Panc1 (cell line): ENCODE results near the gene TMEM115. TPM values are rescaled to one million over a fixed set of nuclear protein-coding genes. Genes with fewer than 3 reads are reported as not detected.

Experiments
- ATAC-seq: fragments of 200-7000 bp; cut with Tn5 transposase; 2 replicates; pipeline ENCODE4 v1.9.1; 2020; ENCODE audit warnings: mild to moderate bottlenecking, moderate library complexity
- BruUV-seq: library from RNA; stranded (reverse); fragments of 400-500 nt; replicated peaks from 2 replicates; lab custom pipeline; 2021; lab: Mats Ljungman, UMichigan
- CTCF ChIA-PET: fragments of 300-600 bp; sonication (Branson Sonifier 250); formaldehyde crosslinking; loops from one replicate; lab custom pipeline; 2022; ENCODE audit warnings: antibody characterized with exemption; lab: Charles Lee
- POLR2A ChIA-PET: fragments of 300-600 bp; sonication (Branson Sonifier 250); formaldehyde crosslinking; loops from one replicate; lab custom pipeline; 2022; ENCODE audit warnings: antibody characterized with exemption; lab: Charles Lee
- DNase-seq: peaks from one replicate; pipeline ENCODE4 v3.0.0-alpha.2; 2010; ENCODE audit warnings: low read depth, low spot score
- H3K27ac ChIP-seq: 2 replicates; pipeline ENCODE4 v1.5.1; 2011; ENCODE audit warnings: mild to moderate bottlenecking, low read length, inconsistent platforms
- H3K27me3 ChIP-seq: fragments of 200-500 bp; sonication (Bioruptor generic); 2 replicates; pipeline ENCODE4 v1.6.0; 2014; ENCODE audit warnings: low read length, inconsistent platforms; ENCODE audit not compliant: control insufficient read depth, insufficient read depth
- H3K36me3 ChIP-seq: fragments of 200-500 bp; sonication (Bioruptor generic); 2 replicates; pipeline ENCODE4 v1.5.1; 2014; ENCODE audit warnings: inconsistent platforms, mild to moderate bottlenecking, low read length, moderate library complexity; ENCODE audit not compliant: control insufficient read depth, insufficient read depth
- H3K4me1 ChIP-seq: 2 replicates; pipeline ENCODE4 v1.5.1; 2011; ENCODE audit warnings: inconsistent platforms, mild to moderate bottlenecking, low read length, moderate library complexity; ENCODE audit not compliant: control insufficient read depth, insufficient read depth
- H3K4me3 ChIP-seq, 2 experiments: 2 replicates each; pipeline ENCODE4 v1.5.1; 2011 to 2012; ENCODE audit warnings: low read depth in 2 of 2, low read length in 2 of 2, mild to moderate bottlenecking in 2 of 2, inconsistent platforms in 1 of 2, moderate library complexity in 1 of 2
- H3K9me3 ChIP-seq: fragments of 200-500 bp; sonication (Bioruptor generic); 2 replicates; pipeline ENCODE4 v1.5.1; 2014; ENCODE audit warnings: low read depth, mild to moderate bottlenecking, inconsistent platforms, low read length, moderate library complexity; ENCODE audit not compliant: control insufficient read depth, insufficient read depth
- CTCF ChIP-seq: fragments of 450-650 bp; IDR thresholded peaks from 2 replicates; pipeline ENCODE4 v1.5.1; 2017; ENCODE audit warnings: mild to moderate bottlenecking
- POLR2AphosphoS5 ChIP-seq: IDR thresholded peaks from 2 replicates; pipeline ENCODE4 v1.6.1; 2012; ENCODE audit warnings: mild to moderate bottlenecking, low read depth, low read length, moderate library complexity
- REST ChIP-seq, 2 experiments: IDR thresholded peaks; 2 replicates each; pipeline ENCODE4 v1.6.1; 2011 to 2012; ENCODE audit warnings: low read depth in 2 of 2, control low read depth in 1 of 2, low read length in 1 of 2, mild to moderate bottlenecking in 1 of 2, moderate library complexity in 1 of 2; ENCODE audit not compliant: insufficient read depth in 1 of 2
- SIN3A ChIP-seq: IDR thresholded peaks from 2 replicates; pipeline ENCODE4 v1.6.1; 2012; ENCODE audit warnings: low read depth, mild to moderate bottlenecking, low read length, moderate library complexity, borderline replicate concordance; ENCODE audit not compliant: insufficient read depth
- TCF7L2 ChIP-seq: IDR thresholded peaks from 2 replicates; pipeline ENCODE4 v1.6.1; 2011; ENCODE audit warnings: mild to moderate bottlenecking, low read depth, low read length, inconsistent platforms
- in situ Hi-C: cut with HindIII; loops from 2 replicates; pipeline ENCODE4 v1.10.0; 2016; ENCODE audit warnings: low sequenced_read_pairs, low pct_unique_long_range_greater_than_20kb
- intact Hi-C: fragments of 100-400 bp; cut with micrococcal nuclease; formaldehyde crosslinking; loops from one replicate; pipeline ENCODE4 v1.10.0; 2022; ENCODE audit not compliant: unreplicated experiment
- total RNA-seq: library from RNA; stranded (reverse); gene quantifications from one replicate; pipeline ENCODE4 v1.2.1, GENCODE V29; 2021; ENCODE audit not compliant: unreplicated experiment

Gene TMEM115
- total RNA-seq, 1 experiment from 2014 or later, result 30.2 TPM

- POLR2A ChIA-PET, result no interaction called here
- in situ Hi-C loops, result no loop called here
- no peak overlapping the region for H3K27ac ChIP-seq
Measured at GRCh38 chr3:50316657-50317242, 42.6 kb downstream of the TMEM115 start.

GRCh38 chr3:50314816-50315215 lies 44.5 kb downstream of the TMEM115 start:
- in situ Hi-C loops, result no loop called here
- no TSS peak for BruUV-seq
- Histone ChIP-seq H3K27ac (no peak overlapping the region), H3K4me3 (no peak overlapping the region), H3K9me3 (no peaks in the 10 kb centered on the region), H3K27me3 (no peaks in the 10 kb centered on the region), H3K4me1 (no peaks in the 10 kb centered on the region; the same call in 1 of the 2 replicates), H3K36me3 (no peaks in the 10 kb centered on the region)
- ChIA-PET POLR2A (interaction anchor here (0.6 kb wide), 1 partner anchor 16 kb away, joined by 3 read pairs; the partner anchor contains the start of genes HYAL3 and NAA80), CTCF (no interaction called here)
- DNase-seq (no peak), ATAC-seq (no peak)
- TF ChIP-seq TCF7L2 (no peak), SIN3A (no peak), REST (IDR thresholded peaks at IDR 0.05; ENCODE audit: insufficient read depth in 1 of 2, low read depth in 2 of 2, low read length in 1 of 2) (no peak), CTCF (no peak), POLR2AphosphoS5 (no peak; the same call in 1 of the 2 replicates)
- intact Hi-C loops, result no loop called here

More at GRCh38 chr3:50316657-50317242, 42.6 kb downstream of the TMEM115 start:
- Histone ChIP-seq H3K27me3 (no peaks in the 10 kb centered on the region), H3K4me1 (peaks cover 6% of the 10 kb centered on the region; the same call in 1 of the 2 replicates), H3K4me3 (no peak overlapping the region), H3K36me3 (no peaks in the 10 kb centered on the region; the same call in 1 of the 2 replicates), H3K9me3 (no peaks in the 10 kb centered on the region)
- TF ChIP-seq CTCF (no peak), SIN3A (no peak), REST (IDR thresholded peaks at IDR 0.05; ENCODE audit: insufficient read depth in 1 of 2, low read depth in 2 of 2, low read length in 1 of 2) (no peak), POLR2AphosphoS5 (no peak), TCF7L2 (no peak)
- CTCF ChIA-PET, result no interaction called here
- intact Hi-C loops, result no loop called here
- ATAC-seq (no peak), DNase-seq (no peak)
- BruUV-seq, result no TSS peak
